B cell (primary cell): Measurements from ENCODE around the gene SREBF1.

Experiments
- EZH2 ChIP-seq: IDR thresholded peaks from 2 replicates; pipeline ENCODE4 v1.6.1; 2012; ENCODE audit warnings: borderline replicate concordance, low read depth, mild to moderate bottlenecking, moderate library complexity, low read length; ENCODE audit not compliant: insufficient read depth, poor library complexity, severe bottlenecking
- TF ChIP-seq, protein P1 (sequence below): fragments of 200-600 bp; IDR thresholded peaks from one replicate; pipeline ENCODE4 v1.8.0; 2022; ENCODE audit warnings: antibody characterized with exemption, mild to moderate bottlenecking

DNA sequence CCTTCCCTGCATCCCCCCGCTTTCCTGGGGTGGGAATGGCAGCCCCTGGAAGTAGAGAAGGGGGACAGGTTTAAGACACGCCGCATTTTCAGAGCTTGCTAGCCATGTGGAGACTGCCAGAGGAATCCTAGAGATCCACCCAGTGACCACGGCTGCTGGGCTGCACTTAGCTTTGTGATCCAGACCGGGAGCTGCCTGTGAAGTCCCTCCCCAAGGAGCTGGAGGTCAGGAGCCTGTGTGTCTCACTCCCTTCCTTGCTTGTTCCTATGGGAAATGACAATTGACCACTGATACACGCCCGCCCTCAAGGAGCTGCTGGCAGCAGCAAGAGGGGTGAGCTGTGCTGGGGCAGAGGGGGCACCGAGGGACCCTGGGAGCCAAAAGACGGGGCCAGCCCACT lies 73.7 kb downstream of the SREBF1 start:
- TF ChIP-seq, protein P1, sequence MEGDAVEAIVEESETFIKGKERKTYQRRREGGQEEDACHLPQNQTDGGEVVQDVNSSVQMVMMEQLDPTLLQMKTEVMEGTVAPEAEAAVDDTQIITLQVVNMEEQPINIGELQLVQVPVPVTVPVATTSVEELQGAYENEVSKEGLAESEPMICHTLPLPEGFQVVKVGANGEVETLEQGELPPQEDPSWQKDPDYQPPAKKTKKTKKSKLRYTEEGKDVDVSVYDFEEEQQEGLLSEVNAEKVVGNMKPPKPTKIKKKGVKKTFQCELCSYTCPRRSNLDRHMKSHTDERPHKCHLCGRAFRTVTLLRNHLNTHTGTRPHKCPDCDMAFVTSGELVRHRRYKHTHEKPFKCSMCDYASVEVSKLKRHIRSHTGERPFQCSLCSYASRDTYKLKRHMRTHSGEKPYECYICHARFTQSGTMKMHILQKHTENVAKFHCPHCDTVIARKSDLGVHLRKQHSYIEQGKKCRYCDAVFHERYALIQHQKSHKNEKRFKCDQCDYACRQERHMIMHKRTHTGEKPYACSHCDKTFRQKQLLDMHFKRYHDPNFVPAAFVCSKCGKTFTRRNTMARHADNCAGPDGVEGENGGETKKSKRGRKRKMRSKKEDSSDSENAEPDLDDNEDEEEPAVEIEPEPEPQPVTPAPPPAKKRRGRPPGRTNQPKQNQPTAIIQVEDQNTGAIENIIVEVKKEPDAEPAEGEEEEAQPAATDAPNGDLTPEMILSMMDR = no peak
- TF ChIP-seq EZH2 = no peak
